Measurements from ENCODE around the gene PEX11G.

- no peak for TF ChIP-seq GATA2 (IDR thresholded peaks at IDR 0.05; ENCODE audit: low read depth, low read length)
- TF ChIP-seq GATA3 (IDR thresholded peaks at IDR 0.05; ENCODE audit: low read depth, low read length), result no peak
Observed at GRCh38 chr19:7533925-7534480, 45.2 kb upstream of the PEX11G start.

Measured in SH-SY5Y (cell line).